ENCODE results near the gene SKI. TPM values are rescaled to one million over a fixed set of nuclear protein-coding genes. Genes with fewer than 3 reads are reported as not detected.

Gene SKI
- total and polyA plus RNA-seq, 10 of the 15 experiments (the other 5 are each of a cell fraction or from before 2014, with no cell fraction given), result 0.03 to 14.9 (median 0.96) TPM

DNA sequence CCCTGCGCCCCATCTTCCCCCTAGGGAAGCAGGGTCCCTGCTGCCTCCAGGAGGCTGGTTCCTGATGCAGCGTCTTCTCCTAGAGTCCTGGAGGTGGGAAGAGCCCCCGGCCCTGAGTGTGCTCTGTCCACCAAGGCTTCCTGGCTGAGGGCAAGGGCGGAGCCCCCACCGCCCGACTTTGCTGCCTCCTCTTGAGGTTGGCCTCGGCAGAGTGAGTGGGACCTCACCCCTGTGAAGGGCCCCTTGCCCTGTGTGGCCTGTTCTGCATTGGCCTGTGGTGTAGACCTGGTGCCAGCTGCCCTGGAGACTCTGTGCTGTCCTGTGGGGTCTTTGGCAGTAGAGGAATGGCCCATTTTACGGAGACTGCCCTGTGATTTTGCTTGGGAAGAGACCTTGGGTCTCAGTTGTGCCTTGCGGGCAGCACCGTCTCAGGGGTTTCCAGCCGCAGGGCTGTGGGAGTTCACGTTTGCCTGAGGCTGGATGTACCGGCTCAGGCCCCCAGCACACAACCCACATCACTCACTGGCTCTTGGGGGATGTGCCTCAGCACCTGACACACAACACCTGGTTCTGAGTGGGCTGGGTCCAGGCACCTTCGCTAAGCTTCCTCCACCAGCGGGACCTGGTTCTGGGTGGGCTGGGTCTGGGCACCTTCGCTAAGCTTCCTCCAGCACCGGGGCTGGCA lies 73.6 kb downstream of the SKI start:
- H3K9ac ChIP-seq (ENCODE audit: control insufficient read depth, insufficient read depth, low read length), result peak overlapping the region; percentile 91
- FAIRE-seq (no peak), DNase-seq (ENCODE audit: low read depth, low spot score) (no peak)

DNA sequence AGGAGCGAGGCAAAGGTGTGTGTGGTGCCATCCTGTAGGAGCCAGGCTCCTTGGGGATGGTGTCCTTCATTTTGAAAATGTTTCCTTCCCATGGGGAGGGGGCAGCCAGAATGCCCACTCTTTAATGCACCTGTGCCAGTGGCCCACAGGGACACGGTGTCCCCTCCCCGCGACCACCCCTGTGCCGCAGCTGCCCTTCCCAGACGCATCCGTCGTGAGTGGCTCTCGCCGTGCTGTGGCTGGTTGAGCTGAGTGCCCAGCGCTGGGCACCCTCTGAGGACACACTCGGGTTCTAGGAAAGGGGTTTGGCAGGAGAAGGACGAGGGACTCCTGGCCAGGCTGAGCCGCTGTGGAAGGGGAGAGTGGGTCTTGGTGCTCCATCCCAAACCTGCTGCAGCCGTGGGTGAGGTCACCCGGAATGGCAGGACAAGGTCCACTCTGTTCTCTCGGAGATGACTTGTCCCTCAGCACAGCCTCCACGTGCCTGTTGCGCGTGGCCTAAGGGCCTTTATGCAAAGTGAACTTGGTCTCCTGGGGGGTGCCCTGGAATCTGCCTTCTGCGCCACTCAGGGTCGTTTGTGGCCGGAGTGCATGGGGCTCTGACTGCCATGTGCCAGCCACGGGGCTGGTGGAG lies 74.3 kb downstream of the SKI start:
- no peak overlapping the region for H3K4me3 ChIP-seq
- peaks cover 0 to 14% of the 10 kb centered on the region in 2 experiments; a peak in 2 of 4 replicates for H3K36me3 ChIP-seq (ENCODE audit: control insufficient read depth in 2 of 2, insufficient read depth in 2 of 2, low read length in 1 of 2)
- ChIA-PET SMC1A (ENCODE audit: uncharacterized antibody, unreplicated experiment) (no interaction called here), CTCF (interaction anchor here (1.7 kb wide), 1 partner anchor 12 kb away, joined by 5 read pairs; no protein-coding TSS in a partner anchor), RAD21 (ENCODE audit: unreplicated experiment) (interaction anchor here (2.5 kb wide), 1 partner anchor 74 kb away, joined by 9 read pairs; the partner anchor contains the start of gene SKI), POLR2A (no interaction called here)
- no peak overlapping the region for H2AFZ ChIP-seq (ENCODE audit: control insufficient read depth, low read depth, low read length)
- H4K20me1 ChIP-seq (ENCODE audit: control insufficient read depth, insufficient read depth), result no peaks in the 10 kb centered on the region
- peaks cover 28% of the 10 kb centered on the region for H3K4me1 ChIP-seq (ENCODE audit: control insufficient read depth, insufficient read depth, low read length)
- H3K79me2 ChIP-seq (ENCODE audit: control insufficient read depth, insufficient read depth, low read length), result peaks cover 18% of the 10 kb centered on the region
- intact Hi-C loops (cut with micrococcal nuclease; ENCODE audit: unreplicated experiment) (loop anchor here (10.0 kb wide), 1 partner anchor 242 kb away; no protein-coding TSS in a partner anchor), in situ Hi-C loops (cut with MboI) (no loop called here)
- no peak overlapping the region for H3K4me2 ChIP-seq (ENCODE audit: control insufficient read depth, insufficient read depth)
- H3K27me3 ChIP-seq (replicated peaks in 1 of 2; ENCODE audit: control insufficient read depth in 2 of 2, insufficient read depth in 2 of 2, low read length in 1 of 2), result no peaks in the 10 kb centered on the region
- no peak for ATAC-seq
- H3K9me3 ChIP-seq (replicated peaks; ENCODE audit: control insufficient read depth, insufficient read depth, low read length), result no peaks in the 10 kb centered on the region
- DNase-seq (ENCODE audit: low read depth, low spot score), result no peak
- H3K27ac ChIP-seq (ENCODE audit: control insufficient read depth, insufficient read depth), result no peak overlapping the region
- H3K9ac ChIP-seq (ENCODE audit: control insufficient read depth, insufficient read depth, low read length), result no peak overlapping the region
- BruUV-seq (replicated peaks), result no TSS peak
- WGBS (ENCODE audit: insufficient coverage, insufficient replicate concordance, low lambda C conversion rate, missing lambda C conversion rate), result 94% methylated on average over 24 of the region's 24 CpGs
- no peak for FAIRE-seq
- TF ChIP-seq, protein P1, sequence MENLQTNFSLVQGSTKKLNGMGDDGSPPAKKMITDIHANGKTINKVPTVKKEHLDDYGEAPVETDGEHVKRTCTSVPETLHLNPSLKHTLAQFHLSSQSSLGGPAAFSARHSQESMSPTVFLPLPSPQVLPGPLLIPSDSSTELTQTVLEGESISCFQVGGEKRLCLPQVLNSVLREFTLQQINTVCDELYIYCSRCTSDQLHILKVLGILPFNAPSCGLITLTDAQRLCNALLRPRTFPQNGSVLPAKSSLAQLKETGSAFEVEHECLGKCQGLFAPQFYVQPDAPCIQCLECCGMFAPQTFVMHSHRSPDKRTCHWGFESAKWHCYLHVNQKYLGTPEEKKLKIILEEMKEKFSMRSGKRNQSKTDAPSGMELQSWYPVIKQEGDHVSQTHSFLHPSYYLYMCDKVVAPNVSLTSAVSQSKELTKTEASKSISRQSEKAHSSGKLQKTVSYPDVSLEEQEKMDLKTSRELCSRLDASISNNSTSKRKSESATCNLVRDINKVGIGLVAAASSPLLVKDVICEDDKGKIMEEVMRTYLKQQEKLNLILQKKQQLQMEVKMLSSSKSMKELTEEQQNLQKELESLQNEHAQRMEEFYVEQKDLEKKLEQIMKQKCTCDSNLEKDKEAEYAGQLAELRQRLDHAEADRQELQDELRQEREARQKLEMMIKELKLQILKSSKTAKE (IDR thresholded peaks at IDR 0.05; ENCODE audit: low read depth, poor library complexity, severe bottlenecking), result no peak
- TF ChIP-seq, protein P2, sequence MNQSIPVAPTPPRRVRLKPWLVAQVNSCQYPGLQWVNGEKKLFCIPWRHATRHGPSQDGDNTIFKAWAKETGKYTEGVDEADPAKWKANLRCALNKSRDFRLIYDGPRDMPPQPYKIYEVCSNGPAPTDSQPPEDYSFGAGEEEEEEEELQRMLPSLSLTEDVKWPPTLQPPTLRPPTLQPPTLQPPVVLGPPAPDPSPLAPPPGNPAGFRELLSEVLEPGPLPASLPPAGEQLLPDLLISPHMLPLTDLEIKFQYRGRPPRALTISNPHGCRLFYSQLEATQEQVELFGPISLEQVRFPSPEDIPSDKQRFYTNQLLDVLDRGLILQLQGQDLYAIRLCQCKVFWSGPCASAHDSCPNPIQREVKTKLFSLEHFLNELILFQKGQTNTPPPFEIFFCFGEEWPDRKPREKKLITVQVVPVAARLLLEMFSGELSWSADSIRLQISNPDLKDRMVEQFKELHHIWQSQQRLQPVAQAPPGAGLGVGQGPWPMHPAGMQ (IDR thresholded peaks at IDR 0.05; ENCODE audit: borderline replicate concordance), result no peak
- TF ChIP-seq, protein P3, sequence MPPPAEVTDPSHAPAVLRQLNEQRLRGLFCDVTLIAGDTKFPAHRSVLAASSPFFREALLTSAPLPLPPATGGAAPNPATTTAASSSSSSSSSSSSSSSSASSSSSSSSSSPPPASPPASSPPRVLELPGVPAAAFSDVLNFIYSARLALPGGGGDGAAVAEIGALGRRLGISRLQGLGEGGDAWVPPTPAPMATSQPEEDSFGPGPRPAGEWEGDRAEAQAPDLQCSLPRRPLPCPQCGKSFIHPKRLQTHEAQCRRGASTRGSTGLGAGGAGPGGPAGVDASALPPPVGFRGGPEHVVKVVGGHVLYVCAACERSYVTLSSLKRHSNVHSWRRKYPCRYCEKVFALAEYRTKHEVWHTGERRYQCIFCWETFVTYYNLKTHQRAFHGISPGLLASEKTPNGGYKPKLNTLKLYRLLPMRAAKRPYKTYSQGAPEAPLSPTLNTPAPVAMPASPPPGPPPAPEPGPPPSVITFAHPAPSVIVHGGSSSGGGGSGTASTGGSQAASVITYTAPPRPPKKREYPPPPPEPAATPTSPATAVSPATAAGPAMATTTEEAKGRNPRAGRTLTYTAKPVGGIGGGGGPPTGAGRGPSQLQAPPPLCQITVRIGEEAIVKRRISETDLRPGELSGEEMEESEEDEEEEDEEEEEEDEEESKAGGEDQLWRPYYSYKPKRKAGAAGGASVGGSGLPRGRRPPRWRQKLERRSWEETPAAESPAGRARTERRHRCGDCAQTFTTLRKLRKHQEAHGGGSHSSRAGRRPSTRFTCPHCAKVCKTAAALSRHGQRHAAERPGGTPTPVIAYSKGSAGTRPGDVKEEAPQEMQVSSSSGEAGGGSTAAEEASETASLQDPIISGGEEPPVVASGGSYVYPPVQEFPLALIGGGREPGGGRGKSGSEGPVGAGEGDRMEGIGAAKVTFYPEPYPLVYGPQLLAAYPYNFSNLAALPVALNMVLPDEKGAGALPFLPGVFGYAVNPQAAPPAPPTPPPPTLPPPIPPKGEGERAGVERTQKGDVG (CRISPR knock-in tag; IDR thresholded peaks at IDR 0.05), result no peak
- TF ChIP-seq KAT2A (conservative IDR thresholded peaks at IDR 0.05; ENCODE audit: control insufficient read depth, low read depth, low read length), result no peak

More for the DNA sequence above, 73.6 kb downstream of the SKI start:
- no peak for TF ChIP-seq EED (IDR thresholded peaks at IDR 0.05; ENCODE audit: low read depth)
- TF ChIP-seq LARP7 (IDR thresholded peaks at IDR 0.05), result peak; percentile 30; the same call in 1 of the 2 replicates
- TF ChIP-seq BHLHE40 (IDR thresholded peaks at IDR 0.05; ENCODE audit: borderline replicate concordance in 1 of 2, low read depth in 2 of 2, low read length in 1 of 2), result no peak
- POLR2A ChIA-PET, result interaction anchor here (0.6 to 1.2 kb wide), 4 partner anchors 10 to 525 kb away, joined by 3 to 4 read pairs (median 3); no protein-coding TSS in a partner anchor
- Histone ChIP-seq H3K79me2 (ENCODE audit: control insufficient read depth, insufficient read depth, low read length) (peaks cover 18% of the 10 kb centered on the region), H3K4me1 (ENCODE audit: control insufficient read depth, insufficient read depth, low read length) (peaks cover 28% of the 10 kb centered on the region), H3K9me3 (replicated peaks; ENCODE audit: control insufficient read depth, insufficient read depth, low read length) (no peaks in the 10 kb centered on the region), H3K27ac (ENCODE audit: control insufficient read depth, insufficient read depth) (peak overlapping the region; percentile 91), H4K20me1 (ENCODE audit: control insufficient read depth, insufficient read depth) (no peaks in the 10 kb centered on the region), H3K36me3 (ENCODE audit: control insufficient read depth in 2 of 2, insufficient read depth in 2 of 2, low read length in 1 of 2) (peaks cover 0 to 11% of the 10 kb centered on the region in 2 experiments; a peak in 2 of 4 replicates), H3K4me2 (ENCODE audit: control insufficient read depth, insufficient read depth) (peak overlapping the region; percentile 85), H3K27me3 (replicated peaks in 1 of 2; ENCODE audit: control insufficient read depth in 2 of 2, insufficient read depth in 2 of 2, low read length in 1 of 2) (no peaks in the 10 kb centered on the region), H2AFZ (ENCODE audit: control insufficient read depth, low read depth, low read length) (no peak overlapping the region), H3K4me3 (peak overlapping the region; percentile 71; the same call in 1 of the 2 replicates)
- ATAC-seq, result no peak; the same call in 1 of the 3 replicates
- RAD21 ChIA-PET (ENCODE audit: unreplicated experiment), result interaction anchor here (0.8 to 2.5 kb wide), 7 partner anchors 10 to 283 kb away, joined by 3 to 13 read pairs (median 4); partner anchors contain the start of genes FAAP20 and SKI
- SMC1A ChIA-PET (ENCODE audit: uncharacterized antibody, unreplicated experiment), result interaction anchor here (1.2 to 2.0 kb wide), 3 partner anchors 11 to 107 kb away, joined by 4 to 13 read pairs (median 6); partner anchors contain the start of gene FAAP20
- intact Hi-C loops (cut with micrococcal nuclease; ENCODE audit: unreplicated experiment) (loop anchor here (10.0 kb wide), 1 partner anchor 243 kb away; no protein-coding TSS in a partner anchor), in situ Hi-C loops (cut with MboI) (no loop called here)
- CTCF ChIA-PET, result interaction anchor here (1.0 to 1.7 kb wide), 2 partner anchors 13 to 67 kb away, joined by 3 to 5 read pairs; no protein-coding TSS in a partner anchor
- BruUV-seq (replicated peaks), result no TSS peak
- 56% methylated on average over 17 of the region's 17 CpGs for WGBS (ENCODE audit: insufficient coverage, insufficient replicate concordance, low lambda C conversion rate, missing lambda C conversion rate)
